Epidermal melanocyte (primary cell): ENCODE data around the gene BRD3OS.

Source experiments
- DNase-seq: peaks from one replicate; pipeline ENCODE4 v3.0.0; 2011; ENCODE audit warnings: low spot score; ENCODE audit not compliant: insufficient read length

Gene BRD3OS

DNA sequence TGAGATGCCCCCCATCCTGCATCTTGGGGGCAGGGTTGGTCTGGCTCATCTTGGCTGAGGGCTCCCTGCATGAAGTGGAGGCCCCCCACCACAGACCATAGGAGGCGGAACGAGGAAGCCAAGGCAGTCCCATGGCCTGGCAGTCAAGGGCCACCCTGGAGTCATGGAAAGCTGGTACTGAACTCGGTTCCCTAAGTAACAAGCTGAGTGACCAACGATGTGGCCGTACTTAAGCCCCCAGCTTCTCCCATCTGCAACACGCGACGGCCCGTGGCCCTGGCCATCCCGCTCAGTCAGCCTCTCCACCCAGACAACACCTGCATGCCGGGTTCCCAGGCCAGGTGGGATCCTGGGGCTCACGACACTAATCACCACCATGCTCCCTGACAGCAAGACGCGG, 25.4 kb downstream of the BRD3OS start:
- no peak for DNase-seq

GRCh38 chr9:134051319-134051718, 26.0 kb downstream of the BRD3OS start:
- DNase-seq = no peak

- DNase-seq = no peak
These were observed 27.2 kb downstream of the BRD3OS start for GRCh38 chr9:134052491-134052890.

- DNase-seq = no peak
These were observed 27.7 kb downstream of the BRD3OS start for GRCh38 chr9:134052941-134053340.

GRCh38 chr9:134053401-134053871, 28.2 kb downstream of the BRD3OS start:
- no peak for DNase-seq

DNA sequence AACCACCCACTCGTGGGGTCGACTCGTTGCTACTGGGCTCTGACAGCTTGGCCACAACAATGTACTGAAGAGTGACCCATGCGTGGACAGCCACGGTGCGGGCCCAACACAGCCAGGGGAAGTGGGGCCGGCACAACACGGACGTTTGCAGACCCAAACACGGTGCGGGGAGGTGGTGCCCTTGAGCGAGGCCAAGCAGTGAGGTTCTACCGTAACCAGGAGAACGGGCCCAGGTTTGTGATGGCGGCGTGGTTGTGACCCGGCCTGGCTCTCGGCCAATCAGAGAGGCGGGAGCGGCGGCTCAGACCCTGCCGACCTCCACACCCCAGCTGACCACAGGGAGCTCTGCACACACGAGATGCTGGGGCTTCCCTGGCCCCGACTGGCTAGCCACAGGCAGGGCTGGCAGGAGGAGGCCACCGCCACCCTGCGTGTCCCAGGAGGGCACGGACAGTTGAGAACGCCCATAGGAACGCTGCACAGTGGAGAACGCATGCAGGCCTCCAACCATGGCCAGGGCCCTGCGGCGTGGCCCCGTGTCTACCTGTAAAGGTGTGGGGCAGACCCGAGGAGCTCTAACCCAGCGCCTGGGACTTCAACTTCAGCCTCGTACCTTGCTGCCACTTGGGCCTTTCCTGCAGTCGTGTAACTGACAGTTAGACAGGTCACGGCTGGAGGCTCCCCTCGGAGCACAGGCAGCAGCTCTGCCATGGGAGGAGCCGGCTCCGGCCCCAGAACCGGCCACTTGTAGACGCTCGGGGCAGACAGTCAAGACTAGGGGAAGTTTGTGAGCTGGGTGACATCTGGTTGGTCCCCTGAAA, 28.9 kb downstream of the BRD3OS start:
- DNase-seq = no peak

GRCh38 chr9:134054891-134055811, 29.9 kb downstream of the BRD3OS start:
- DNase-seq = no peak

DNA sequence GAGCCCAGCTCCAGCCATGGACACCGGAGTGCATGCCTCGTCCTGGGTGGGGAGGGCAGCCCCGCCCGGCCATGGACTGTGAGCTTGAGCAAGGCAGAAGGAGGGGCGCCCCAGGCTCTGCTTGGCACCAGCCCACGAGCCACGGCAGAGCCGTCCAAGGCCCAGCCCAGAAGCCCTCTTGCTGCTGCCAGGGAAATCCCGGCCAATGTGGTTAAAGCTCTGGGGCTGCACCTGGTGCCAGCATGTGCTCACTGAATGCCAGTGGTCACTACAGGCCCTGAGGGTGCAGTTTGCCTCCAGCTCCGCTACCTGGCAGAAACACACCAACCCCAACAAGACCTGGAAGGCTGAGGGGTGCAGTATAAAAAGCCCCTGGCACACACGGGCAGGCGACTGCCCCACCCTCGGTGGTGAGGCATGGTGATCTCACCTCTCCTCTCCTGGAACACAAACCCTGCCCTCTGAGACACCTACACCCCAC, 30.7 kb downstream of the BRD3OS start:
- DNase-seq = peak; percentile 94

DNA sequence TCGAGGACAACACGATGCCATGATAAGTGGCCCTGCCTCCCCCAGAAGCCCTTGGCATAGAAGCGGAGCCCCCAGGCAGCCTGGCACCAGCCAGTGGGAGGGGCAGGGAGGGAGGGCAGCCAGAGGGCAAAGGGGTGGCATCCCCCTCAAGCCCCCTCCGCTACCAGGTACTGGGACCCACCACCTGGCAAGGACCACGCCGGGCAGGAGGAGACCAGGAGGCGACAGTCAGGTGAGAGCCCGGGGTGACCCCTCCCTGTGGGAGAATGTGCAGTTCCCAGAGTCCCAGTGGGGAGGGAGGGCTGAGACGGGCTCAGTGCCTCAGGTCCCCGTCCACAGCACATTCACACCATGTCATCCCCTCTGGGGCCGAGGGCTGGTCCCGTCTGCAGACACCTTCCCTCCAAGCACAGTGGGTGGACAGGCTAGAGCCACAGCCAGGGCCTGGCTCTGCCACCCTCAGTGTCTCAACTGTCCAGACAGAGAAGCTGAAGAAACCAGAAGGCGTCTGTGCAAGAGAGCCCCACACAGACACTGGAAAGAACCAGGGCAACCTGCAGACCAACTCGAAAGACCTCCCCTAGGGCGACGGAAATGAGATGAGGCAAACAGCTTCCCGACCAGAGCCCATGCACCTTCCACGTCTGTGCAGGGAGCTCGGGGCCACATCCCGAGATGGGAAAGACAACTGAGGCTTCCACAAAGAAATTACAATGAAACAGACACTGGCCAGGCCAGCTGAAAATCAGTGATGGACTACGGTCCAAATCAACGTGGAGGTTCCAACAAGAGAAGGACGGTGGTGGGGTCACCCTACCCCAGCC, 31.4 kb downstream of the BRD3OS start:
- no peak for DNase-seq

GRCh38 chr9:134057307-134057657, 32.0 kb downstream of the BRD3OS start:
- DNase-seq = no peak

DNA sequence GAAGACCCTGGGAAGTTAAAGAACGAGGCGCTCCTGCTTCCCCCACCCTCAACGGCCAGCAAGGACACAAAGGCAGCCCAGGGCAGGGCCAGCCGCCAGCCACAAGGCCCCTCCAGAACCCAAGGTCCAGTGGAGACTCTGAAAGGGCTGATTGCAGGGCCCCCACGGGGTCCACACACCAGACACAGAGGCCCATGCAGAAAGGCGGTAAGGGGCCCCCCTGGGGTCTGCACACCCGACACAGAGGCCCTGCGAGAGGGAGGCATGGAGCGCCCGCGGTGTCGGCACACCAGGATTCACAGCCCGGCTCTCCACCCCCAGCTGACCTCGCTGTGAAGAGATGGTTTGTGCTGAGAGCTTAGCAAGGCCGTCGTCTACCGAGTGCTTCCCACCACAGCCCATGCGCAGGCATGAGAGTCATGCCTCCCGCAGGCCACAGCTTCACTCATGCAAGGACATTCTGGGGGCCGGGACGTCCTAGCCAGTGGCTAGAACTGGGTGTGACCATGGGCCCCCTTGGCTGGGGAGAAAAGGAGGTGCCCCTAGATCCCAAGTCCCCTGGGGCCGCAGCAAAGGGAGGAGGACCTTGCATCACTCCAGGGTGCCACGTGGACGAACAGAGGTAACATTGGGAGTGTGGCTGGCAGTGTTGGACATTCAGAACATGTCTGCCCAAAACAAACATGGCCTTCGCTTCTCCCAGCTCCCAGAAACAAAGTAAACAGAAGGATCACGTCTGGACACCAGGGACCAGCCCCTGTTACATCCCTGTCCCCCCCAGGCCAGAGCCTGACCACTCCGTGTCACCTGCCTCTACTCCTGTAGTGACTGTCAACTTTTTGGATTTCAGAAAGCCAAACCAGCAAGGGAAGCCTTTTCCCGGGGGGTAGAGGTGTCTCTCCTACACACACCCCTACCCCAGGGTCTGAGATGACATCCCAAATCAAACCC, 32.7 kb downstream of the BRD3OS start:
- DNase-seq = no peak

DNA sequence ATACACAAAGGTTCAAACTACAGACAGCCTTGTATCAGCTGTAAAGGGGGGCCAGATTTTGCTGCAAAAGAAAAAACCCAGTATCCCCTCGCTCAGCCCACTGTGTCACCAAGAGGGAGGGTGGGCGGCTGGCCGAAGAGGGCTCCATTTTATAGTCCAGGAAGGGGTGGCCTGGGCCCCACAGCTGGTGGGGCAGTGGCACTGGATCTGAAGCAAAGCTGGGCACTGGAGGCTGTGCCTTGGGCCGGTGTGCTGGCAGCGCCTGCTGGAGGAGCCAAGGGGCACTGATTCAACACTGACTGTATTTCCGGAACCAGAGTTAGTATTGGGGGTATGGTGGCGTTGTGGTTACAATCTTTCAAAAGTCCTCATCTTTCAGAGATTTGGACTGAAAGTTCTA, 33.4 kb downstream of the BRD3OS start:
- DNase-seq = no peak

GRCh38 chr9:134059188-134059641, 33.9 kb downstream of the BRD3OS start:
- no peak for DNase-seq

GRCh38 chr9:134059661-134060395, 34.5 kb downstream of the BRD3OS start:
- no peak for DNase-seq

- no peak for DNase-seq
These were observed 35.3 kb downstream of the BRD3OS start for GRCh38 chr9:134060546-134060945.

- DNase-seq = no peak
These were observed 35.9 kb downstream of the BRD3OS start for GRCh38 chr9:134061019-134061687.

DNA sequence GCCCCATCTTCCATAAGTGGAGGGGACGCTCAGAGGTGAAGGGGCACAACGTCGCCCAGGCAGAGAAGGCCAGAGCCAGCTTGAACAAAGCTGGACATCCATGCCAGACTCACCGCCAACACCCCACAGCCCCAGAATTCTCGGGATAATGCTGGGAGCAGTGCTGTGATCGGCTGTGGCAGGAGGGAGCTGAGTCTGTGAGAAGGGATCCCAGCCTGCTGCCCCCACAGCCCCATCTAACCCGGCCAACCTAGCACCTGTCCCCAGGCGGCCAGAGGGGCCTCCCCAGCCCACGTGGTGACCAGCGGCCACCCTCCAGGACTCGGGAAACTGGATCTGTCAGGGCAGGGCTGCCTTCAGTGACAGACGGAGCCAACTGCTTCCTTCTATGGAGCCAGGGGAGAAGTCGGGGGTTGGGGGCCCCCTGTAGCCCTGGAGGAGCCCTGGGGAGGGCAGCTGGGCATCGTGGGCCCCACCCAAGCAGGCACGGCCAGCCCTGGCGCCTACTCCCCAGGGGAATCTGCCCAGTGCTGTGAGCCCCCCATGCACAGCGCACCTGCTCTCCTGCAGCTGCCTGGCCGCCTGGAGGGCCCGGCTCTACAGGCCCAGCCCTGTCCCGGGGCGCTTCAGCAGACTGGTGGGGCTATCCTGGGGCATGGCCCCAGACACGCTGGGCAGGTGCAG, 36.5 kb downstream of the BRD3OS start:
- DNase-seq = no peak

GRCh38 chr9:134062461-134063087, 37.3 kb downstream of the BRD3OS start:
- no peak for DNase-seq
